Islet of Langerhans (tissue), 1 donor: ENCODE measurements around the gene PON3.
"Not testable (repeated sequence)": the region's sequence is repeated elsewhere in the genome, so short reads cannot be mapped to it uniquely, and the experiment has no call there.

ENCODE experiments used
- FAIRE-seq: peaks from one replicate; lab custom pipeline; 2011; peaks lifted over from hg19 to GRCh38; lab: Jason Lieb, UNC

Gene PON3

DNA sequence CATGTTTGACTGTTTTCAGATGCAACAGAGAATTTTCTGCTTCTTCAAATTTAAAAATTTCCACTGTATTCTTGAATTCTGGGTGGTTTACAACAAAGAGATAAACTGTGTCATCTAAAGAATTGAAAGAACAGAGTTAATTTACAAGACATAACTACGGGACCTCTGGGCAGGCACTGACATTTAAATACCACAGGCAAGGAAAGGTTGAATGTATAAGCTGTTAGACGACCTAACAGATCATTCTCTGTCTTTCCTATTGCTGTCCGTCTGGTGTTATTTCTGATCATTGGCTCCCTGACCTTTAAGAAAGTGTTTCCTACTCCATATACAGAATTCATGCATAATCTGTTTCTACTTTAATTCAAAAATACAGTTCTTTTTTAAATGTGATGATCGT, 15.5 kb upstream of the PON3 start:
- no peak for FAIRE-seq

DNA sequence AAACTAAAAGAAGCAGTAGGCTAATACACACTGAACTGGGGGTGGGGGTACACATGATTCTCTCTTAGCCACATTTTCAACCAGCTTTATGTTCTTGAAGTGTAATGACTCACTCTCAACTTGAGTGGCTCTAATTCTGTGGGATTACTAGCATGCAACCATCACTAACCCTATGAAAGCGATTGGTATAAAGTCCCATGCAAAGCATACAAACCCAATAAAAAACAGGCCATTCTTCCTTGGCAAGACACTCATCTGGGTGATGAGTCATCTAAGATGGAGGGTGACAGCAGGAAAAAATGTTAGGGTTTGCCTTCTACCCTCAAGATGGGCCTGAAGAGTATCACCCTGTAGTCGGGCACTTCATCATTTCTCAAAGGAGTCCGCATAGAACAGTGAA, 14.9 kb upstream of the PON3 start:
- no peak for FAIRE-seq

DNA sequence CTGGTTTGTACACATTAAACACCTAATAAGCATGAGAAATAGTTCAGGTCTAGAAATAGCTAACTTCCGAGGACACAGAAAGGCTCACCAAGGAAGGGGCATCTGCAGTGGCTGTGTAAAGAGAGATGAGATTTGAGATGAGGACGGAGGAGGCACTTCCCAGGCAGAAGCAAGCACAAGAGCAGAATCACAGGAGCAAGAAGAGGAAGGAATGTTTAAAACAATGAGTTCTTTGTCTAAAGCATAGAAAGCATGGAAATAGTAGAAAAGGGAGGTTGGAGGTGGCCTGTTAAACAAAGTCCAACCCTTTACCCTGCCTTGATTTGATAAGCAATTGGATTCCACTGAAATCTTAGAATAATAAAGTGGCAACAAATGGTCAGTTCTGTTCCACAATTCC, 11.6 kb upstream of the PON3 start:
- FAIRE-seq, result no peak

DNA sequence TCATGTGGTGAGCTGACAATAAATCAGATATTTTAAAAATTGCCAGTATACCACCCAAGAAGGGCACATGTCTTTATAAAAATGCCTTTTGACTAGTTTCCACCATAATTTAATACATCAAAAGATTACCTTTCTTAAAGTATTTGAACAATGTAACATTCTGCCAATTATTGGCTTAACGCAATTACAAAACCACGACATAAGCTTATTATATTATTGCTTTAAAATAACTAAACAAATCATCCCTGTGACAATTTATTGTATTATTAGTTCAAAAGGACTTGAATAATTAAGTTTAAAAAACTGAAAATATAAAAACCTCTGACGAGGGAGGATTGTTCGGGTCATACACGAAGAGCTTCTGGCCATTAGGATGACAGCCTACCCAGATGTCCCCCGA, 9.6 kb upstream of the PON3 start:
- FAIRE-seq, result no peak

DNA sequence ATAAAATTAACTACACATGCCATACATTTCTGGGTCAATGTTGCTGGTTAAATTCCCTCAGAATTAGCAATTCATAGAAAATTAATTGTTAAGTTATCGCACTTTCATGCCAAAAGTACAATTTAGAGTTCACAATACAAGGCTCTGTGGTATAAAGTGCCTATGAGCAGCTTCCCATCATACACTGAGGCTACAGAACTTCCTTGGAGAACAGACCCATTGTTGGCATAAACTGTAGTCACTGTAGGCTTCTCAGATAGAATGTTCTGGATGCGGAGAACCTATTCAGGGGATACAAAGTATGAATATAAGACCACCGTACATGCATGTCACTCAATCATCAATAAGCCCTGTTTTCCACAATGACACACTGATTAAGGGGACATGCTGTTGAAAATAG, 9.0 kb upstream of the PON3 start:
- FAIRE-seq, result no peak

DNA sequence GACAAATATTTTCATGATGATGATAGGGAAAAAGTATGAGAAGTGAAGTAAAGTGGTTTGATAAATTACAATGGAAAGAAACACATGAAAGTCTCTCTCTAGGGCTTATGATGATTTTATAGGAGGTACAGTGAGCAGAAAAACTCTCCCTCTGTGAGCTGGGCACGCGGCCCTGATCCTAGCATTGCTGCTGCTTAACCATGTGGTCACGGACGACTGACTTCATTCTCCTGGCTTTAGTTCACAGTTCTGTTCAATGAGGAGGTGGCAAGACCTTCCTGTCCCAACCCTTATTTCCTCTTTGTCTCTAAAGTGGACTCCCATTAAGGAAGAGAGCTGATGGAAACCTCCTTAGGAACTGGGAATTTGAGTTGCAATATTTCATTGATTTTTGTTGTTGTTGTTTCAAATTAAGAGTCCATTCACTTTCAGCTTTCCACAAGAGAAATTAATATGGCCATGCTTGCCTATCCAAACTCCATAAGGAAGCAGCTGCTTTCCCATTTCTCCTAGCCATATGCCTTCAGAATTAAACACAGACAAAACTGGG, 8.2 kb upstream of the PON3 start:
- FAIRE-seq, result no peak

DNA sequence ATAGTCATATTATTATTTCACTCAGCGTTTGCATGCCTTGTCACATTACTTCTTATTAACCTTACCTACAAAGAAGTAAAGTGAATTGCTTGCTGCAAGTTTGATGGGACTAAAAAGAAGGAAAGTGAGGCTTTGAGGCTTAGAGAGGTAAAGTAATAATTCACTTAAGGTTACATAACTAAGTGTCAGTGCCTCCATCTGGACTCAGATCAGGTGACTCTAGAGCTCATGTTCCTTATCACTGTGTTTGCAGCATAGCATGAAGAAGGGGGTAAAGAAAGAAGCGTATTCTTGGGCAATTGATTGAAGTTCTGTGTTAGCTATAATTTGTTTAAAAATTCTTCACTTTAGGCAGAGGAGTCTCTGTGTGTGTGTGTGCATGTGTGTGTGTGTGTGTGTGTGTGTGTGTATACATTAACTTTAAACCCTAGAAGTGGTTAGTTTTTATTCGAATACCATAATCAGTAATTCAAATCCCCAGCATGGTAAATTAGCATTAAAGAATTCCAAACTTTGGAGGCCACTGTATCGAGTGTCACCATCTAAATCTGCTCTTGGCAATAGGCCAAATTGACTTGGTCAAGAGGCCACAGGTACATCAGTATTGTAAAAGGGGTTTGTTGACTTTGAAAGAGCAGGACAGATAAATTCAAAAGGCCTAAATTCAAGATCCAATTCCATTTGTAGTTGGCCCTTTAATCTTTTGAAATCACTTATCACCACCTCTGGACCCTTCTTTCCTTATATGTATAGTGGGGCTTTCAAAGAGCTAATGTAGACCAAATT, 2.2 kb upstream of the PON3 start:
- FAIRE-seq, result no peak

DNA sequence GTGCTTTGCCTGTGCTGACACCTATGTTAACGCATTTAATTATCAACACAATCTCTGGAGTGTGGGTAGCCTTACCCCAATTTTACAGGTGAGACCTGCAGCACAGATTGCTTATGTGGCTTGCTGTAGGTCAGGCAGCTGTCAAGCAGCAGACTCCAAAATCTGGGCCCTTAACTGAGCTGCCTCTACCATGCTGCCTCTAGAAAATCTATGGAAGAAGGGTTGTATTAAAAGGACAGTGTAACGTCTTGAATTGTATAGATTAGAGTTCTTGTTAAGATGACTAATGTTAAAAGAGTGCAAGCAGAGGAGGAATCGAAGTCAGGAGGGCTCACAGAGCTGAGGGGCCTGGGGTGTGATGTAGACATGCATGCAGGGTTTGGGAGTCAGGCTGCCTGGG, 1.2 kb upstream of the PON3 start:
- FAIRE-seq, result no peak

DNA sequence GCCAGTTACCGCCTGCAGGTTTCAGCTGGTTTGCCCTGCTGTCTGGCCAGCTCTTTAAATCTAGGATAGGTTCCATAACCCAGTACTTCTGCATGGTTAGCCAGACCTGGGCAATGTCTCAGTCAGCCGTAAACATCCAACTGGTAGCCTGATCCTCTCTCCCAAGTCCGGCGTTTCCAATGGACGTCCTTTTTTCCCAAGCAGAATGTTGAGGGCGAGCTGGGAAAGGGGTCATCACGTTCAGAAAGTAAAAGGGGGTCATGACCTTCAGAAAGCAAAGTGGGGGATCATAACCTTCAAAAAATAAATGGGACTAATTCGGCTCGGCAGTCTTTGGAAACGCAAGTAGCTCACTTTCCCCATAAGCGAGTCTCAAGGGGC, 430 bp downstream of the PON3 start:
- no peak for FAIRE-seq

DNA sequence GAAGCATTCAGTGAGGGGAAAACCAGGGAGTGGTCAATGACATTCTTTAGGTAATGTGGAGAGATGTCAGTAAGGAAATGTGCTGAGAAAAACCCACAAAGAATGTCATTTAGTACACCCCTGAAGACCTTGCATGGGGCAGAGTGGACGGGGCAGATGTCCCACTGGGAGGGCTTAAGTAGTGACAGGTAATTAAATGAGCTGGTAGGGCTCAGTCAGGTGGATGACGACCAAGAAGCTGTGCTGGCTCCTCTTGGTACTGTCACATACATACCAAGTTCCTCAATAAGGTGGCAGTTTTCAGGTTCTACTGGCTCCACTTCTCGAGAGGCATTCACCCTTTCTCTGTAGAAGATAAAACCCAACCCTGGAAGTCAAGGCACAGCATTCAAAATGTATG, 1.8 kb downstream of the PON3 start:
- FAIRE-seq, result no peak

DNA sequence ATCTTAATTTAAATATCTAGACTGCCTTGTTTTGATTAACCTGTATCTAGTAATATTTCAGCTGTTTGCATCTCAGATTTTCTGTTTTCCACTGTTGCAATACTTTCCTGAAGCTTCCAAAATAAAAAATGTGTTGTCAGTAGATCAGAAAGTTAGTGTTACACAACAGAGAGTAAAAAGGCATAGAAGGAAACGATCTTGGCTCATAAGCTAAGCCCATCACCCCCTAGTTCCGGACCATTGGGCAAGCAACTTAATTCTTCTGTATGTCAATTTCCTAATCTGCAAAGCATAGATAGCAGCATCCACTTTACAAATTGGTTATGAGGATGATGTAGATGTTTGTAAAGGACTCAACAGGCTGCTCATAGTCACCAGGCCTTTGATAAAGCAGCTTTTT, 4.4 kb downstream of the PON3 start:
- FAIRE-seq, result no peak

DNA sequence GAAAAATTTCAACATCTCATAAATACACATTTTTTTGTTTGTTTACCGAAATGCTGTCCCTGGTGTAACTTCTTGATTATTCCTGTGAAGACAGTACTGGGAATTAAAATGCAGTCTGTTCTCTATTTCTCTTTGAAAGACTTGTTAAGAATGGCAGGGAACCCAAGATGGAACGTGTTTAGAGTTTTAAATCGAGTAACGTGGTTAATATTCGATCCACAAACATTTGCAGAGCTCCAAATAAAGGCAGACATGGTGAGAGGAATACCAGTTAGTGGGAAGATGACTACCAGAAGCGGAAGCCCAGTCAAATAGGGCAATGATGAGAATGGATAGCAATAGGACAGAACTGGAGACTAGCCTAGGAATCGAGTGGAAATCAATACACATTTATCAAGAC, 6.7 kb downstream of the PON3 start:
- no peak for FAIRE-seq

DNA sequence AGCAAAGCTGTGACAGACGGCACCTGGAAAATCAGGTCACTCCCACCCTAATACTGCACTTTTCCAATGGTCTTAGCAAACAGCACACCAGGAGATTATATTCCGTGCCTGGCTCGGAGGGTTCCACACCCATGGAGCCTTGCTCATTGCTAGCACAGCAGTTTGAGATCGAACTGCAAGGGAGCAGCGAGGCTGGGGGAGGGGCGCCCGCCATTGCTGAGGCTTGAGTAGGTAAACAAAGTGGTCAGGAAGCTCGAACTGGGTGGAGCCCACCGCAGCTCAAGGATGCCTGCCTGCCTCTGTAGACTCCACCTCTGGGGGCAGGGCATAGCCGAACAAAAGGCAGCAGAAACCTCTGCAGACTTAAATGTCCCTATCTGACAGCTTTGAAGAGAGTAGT, 16.7 kb downstream of the PON3 start:
- not testable (repeated sequence) for FAIRE-seq

DNA sequence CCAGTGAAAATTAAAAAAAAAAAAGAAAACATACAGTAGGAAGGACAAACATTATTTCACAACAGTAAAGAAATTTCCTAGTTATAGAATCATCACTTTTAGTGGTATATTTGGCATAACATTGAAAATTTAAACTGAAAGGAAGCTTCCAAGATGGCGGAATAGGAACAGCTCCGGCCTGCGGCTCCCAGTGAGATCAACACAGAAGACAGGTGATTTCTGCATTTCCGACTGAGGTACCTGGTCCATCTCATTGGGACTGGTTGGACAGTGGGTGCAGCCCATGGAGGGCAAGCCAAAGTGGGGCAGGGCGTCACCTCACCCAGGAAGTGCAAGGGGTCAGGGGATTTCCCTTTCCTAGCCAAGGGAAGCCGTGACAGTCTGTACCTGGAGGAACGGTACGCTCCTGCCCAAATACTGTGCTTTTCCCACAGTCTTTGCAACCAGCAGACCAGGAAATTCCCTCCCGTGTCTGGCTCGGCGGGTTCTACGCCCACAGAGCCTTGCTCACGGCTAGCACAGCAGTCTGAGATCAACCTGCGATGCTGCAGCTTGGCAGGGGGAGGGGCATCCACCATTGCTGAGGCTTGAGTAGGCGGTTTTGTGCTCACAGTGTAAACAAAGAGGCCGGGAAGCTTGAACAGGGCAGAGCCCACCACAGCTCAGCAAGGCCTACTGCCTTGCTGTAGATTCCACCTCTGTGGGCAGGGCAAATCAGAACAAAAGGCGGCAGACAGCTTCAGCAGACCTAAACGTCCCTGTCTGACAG, 19.4 kb downstream of the PON3 start:
- FAIRE-seq, result no peak

DNA sequence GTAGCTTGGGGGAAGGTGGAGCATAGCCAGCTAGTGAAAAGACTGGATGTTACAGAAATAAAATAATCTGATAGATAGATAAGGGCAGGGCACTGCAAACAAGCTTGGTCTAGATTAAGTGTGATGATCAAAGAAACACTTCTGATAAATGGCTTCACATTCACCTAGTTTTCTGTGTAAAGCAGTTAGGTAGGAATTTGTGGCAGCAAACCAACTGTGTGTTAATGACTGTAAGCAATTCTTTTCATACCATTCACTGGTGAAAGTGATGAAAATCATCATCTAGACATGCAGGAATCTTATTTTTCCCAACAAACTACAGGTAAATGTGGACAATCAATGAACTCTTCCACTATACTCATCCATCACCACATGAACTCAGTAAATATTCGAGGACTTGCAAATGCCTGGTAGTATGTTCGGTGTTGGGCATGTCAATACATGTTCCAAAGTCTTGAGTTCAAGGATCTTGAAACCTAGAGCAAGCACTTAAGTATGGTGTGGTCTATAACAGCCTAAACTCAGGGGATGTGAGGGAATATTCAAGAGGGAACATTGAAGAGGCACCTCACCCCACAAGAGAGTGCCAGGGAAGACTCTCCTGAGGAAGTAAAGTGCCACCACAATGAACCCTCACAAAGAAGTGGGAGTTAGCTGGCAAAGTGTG, 20.5 kb downstream of the PON3 start:
- FAIRE-seq, result no peak

DNA sequence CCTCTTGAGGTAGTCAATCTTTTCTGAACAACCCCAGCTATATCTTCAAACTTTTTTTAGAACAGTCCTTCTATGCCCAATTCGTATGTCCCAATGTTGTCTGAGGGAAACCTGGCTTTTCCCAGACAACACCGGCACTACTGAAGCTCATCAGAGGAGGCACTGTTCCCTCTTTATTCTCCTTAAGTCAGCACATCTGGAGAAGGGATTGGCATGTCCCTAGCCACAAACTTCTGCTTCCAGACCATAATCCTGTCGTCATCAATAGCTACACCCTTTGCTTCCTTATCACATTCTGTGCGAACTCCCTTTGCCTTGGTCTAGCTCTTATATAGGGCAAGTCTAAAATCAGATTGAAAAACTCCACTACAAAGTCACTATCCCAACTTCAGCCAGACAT, 22.9 kb downstream of the PON3 start:
- FAIRE-seq, result no peak

DNA sequence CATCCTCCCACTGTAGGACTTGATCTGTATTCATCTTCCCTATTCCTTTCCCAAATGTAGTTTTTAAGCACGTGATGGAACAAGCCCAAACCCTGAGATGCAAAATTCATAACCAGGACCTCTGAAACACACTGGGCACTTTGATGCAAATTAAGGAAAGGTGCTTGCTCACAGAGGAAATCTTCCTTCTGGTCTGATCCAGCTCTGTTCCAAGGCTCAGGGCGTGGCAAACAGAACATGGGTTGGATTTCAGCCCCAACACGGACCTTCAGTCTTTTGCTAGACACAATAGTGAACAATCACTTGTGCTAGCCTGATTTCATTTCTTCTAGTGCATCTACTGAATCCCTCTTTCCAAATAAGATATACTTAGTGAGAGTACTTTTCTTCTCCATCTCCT, 27.9 kb downstream of the PON3 start:
- no peak for FAIRE-seq

DNA sequence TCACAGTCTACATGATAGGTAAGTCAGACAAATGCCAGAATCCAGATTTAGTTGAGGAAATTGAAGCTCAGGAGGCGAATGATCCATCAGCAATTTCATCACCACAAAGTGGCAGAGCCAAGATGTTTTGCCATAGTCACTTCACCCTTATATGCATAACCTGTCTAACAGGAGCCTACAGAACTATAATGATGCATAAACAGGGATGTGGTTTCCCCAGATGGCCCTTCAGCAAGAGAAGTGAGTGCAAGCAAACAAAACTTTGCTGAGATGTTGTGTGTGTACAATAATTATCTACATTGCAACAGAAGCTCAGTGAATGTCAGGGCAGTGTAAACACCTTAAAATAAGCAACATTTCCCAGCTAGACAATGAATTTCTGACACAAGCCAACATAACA, 28.6 kb downstream of the PON3 start:
- FAIRE-seq, result no peak

DNA sequence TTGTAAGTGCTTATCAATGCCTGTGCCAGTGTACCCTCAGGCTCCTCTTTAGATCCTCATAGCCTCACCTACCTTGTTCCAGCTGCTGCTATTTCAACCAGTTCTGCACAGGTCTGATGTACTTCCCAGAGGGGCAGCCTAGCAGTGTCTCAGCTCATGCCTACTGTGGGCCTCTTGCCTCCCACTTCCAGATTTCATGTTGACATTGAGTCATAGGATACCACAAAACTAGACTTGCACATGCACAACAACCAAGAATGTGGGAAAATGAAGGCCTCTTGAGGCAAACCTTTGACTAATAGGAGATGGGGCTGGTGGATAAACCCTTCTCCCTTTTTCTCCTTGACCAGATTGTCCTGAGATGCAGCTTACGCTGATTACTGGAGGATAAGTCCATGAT, 31.0 kb downstream of the PON3 start:
- no peak for FAIRE-seq

DNA sequence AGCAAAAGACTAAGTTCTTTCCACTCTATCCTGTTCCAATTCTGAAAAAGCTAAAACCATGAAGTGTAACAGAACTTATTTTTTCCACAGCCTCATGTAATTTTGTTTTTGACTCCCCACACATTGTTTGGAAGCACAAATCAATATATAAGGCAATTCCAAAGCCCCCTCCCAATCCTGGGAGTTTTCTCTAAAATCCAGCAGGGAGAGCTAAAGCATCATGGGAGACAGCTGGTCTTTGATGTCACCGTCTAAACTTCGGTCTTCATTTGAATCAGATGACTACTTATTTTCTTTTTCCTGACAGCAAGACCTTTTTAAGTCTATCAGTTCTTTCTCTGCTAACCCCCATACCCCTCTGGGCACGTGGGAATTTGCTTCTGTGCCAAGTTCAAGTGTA, 38.6 kb downstream of the PON3 start:
- FAIRE-seq, result no peak

DNA sequence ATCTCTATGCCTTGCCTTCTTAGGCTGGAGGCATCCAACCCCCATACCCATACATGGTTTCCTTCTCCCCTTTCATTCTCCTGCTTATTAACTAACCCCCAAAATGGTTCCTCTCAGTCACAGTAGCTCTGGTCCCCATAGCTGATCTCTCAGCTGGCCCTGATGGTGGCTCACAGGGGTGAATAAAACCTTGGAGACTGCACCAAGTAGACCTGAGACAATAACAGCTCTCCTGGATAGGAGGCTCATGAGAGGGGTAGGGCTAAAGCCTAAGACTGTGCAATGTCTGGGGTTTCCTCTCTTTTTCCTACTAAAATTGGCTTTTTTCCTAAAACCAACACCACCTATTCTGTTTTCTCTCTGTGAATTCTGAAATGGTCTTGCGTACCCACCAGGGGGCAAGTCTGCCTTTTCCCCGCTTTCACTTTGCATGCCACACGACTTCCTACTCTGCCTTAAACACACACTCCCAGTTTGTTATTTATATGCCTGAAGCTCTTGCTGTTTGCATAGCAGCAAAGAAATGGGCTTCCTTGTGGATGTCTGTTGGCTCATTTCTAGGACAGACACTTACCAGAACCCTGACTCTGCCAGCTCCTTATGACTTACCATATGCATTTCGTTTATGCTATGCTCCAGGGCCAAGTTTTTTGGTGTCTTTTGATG, 53.4 kb downstream of the PON3 start:
- no peak for FAIRE-seq

DNA sequence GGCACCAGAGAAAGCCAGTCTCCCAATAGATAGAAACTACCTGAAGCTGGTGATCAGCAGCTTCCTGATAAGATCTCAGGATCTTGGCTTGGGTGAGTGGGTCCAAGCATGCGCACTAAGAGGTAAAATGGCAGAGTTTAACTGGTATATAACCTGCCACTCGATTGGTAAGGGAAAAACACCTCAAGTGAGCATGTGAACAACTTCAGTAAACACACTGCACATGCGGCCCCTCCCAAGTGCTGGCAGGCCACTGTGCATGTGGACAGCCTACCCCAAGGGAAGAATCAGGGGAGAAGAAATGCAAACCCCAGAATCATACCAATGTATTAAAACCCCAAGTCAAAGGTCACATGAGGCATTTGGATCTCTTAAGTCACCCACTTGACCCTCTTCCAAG, 54.1 kb downstream of the PON3 start:
- no peak for FAIRE-seq

DNA sequence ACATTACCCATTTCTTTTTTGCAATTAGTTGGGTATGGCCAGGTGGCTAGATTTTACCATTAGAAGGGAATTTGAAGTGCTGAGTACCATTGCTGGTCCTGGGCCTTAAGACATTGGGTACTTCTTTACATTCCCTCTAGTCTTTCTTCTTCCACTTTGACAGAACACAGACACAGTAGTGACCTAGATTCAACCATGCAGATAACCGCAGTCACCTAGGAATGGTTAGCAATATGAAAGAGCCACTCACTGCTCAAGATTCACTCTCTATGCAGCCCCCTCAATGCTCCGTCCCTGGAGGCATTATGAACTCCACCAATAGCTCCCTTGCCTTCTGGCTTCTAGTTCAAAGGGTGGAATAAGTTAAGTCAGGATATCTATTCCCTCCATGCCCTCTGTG, 55.7 kb downstream of the PON3 start:
- FAIRE-seq, result no peak
